A549 (cell line): Measurements from ENCODE around the gene PPM1H.

Experiments
- BHLHE40 ChIP-seq: IDR thresholded peaks from 2 replicates; pipeline ENCODE4 v1.6.1; 2012; ENCODE audit warnings: low read depth, low read length, inconsistent platforms
- MYC ChIP-seq: IDR thresholded peaks from 2 replicates; pipeline ENCODE4 v1.6.1; 2012; ENCODE audit warnings: mild to moderate bottlenecking, inconsistent platforms, low read length, improper control_type of control experiment, borderline replicate concordance
- POLR2A ChIP-seq: IDR thresholded peaks from 2 replicates; pipeline ENCODE4 v1.6.1; 2012; ENCODE audit warnings: mild to moderate bottlenecking, low read length
- TF ChIP-seq, protein P1 (sequence below): fragments of >200 bp; sonication (Bioruptor Twin); formaldehyde crosslinking; IDR thresholded peaks from 3 replicates; pipeline ENCODE4 v1.5.1; 2016
- TF ChIP-seq, protein P2 (sequence below): fragments of 150-350 bp; IDR thresholded peaks from 2 replicates; pipeline ENCODE4 v1.6.1; 2014; ENCODE audit warnings: low read depth, mild to moderate bottlenecking, low read length

DNA sequence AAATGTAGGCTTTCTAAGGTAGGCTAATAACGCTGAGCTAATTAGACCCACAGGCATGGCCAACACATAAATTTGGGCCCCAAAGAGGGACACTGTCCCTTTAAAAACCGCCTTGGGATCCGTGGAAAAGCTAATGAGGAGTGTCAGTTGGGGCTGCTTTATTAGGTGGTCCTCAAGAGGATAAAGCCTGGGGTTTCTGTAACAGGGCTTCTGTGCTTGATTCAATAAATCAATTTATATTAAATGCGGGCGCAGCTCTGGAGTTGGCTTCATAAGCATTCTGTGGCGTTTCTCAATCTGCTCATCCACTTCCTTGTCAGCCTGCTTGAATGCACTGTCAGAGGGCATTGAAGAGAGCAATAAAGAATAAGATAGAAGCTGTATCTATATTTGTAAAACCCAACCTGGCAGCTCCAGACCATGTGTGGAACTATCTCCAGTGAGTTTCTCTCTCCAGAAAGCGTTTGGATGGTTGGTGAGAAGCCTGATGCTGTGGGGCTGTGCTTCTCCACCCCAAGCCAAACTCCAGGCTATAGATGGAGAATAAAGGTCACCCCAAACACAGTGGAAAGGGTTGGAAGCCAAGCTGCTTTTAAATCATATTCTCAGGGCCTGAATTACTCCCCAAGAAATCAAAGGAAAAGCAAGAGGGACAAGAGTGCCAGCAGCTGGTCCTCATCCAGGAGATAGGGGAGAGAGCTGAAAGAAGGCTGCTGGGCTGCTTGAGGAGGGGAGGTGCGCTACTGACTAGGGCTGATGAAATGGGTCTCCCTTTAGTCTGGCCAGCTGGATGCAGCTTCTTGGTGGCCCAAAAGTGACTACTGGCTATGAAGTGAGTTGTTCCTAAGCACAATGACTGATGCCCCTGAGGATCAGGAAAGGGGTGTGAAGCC is 222.0 kb downstream of the PPM1H start:
- TF ChIP-seq, protein P1, sequence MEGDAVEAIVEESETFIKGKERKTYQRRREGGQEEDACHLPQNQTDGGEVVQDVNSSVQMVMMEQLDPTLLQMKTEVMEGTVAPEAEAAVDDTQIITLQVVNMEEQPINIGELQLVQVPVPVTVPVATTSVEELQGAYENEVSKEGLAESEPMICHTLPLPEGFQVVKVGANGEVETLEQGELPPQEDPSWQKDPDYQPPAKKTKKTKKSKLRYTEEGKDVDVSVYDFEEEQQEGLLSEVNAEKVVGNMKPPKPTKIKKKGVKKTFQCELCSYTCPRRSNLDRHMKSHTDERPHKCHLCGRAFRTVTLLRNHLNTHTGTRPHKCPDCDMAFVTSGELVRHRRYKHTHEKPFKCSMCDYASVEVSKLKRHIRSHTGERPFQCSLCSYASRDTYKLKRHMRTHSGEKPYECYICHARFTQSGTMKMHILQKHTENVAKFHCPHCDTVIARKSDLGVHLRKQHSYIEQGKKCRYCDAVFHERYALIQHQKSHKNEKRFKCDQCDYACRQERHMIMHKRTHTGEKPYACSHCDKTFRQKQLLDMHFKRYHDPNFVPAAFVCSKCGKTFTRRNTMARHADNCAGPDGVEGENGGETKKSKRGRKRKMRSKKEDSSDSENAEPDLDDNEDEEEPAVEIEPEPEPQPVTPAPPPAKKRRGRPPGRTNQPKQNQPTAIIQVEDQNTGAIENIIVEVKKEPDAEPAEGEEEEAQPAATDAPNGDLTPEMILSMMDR = no peak
- no peak for TF ChIP-seq MYC
- no peak for TF ChIP-seq BHLHE40
- TF ChIP-seq, protein P2, sequence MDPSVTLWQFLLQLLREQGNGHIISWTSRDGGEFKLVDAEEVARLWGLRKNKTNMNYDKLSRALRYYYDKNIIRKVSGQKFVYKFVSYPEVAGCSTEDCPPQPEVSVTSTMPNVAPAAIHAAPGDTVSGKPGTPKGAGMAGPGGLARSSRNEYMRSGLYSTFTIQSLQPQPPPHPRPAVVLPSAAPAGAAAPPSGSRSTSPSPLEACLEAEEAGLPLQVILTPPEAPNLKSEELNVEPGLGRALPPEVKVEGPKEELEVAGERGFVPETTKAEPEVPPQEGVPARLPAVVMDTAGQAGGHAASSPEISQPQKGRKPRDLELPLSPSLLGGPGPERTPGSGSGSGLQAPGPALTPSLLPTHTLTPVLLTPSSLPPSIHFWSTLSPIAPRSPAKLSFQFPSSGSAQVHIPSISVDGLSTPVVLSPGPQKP = no peak
- no peak for TF ChIP-seq POLR2A
